HG02623 (cell line): ENCODE measurements around the gene CHPF.
A peak's percentile ranks its signal among the peaks of the same experiment; 100 is the strongest.

Source experiments
- ATAC-seq: cut with Tn5 transposase; IDR thresholded peaks from one replicate; pipeline ENCODE4 v1.9.1; 2021; ENCODE audit warnings: moderate library complexity; ENCODE audit not compliant: unreplicated experiment

CHPF gene

GRCh38 chr2:219543596-219544358, at the start of gene CHPF, which contains the start of gene TMEM198:
Gene CHPF (minus strand): TSS chr2:219543809. CDS start chr2:219543538, 271 bp downstream.
Gene TMEM198 (plus strand): TSS chr2:219544028. CDS start chr2:219544728, 700 bp downstream.
- ATAC-seq, result peak; percentile 73

GRCh38 chr2:219593154-219593553, 49.5 kb upstream of the CHPF start:
- no peak for ATAC-seq

GRCh38 chr2:219592736-219593135, 49.1 kb upstream of the CHPF start:
- ATAC-seq, result no peak

GRCh38 chr2:219591091-219591490, 47.5 kb upstream of the CHPF start:
- ATAC-seq, result no peak

- ATAC-seq, result no peak
These were observed 37.7 kb upstream of the CHPF start for GRCh38 chr2:219581346-219581745.

GRCh38 chr2:219578811-219579613, 35.4 kb upstream of the CHPF start:
- ATAC-seq, result no peak

- ATAC-seq, result no peak
These were observed 33.1 kb upstream of the CHPF start for GRCh38 chr2:219576505-219577388.

- ATAC-seq, result no peak
These were observed 32.2 kb upstream of the CHPF start for GRCh38 chr2:219575566-219576504.

- no peak for ATAC-seq
These were observed 31.1 kb upstream of the CHPF start for GRCh38 chr2:219574484-219575311.

GRCh38 chr2:219573166-219573565, 29.6 kb upstream of the CHPF start:
- no peak for ATAC-seq

GRCh38 chr2:219572237-219573001, 28.8 kb upstream of the CHPF start, which contains the start of gene INHA:
Gene INHA (plus strand): TSS chr2:219572310. CDS start chr2:219572375, 65 bp downstream.
- ATAC-seq, result no peak

GRCh38 chr2:219571311-219572236, 28.0 kb upstream of the CHPF start, which contains the start of gene OBSL1:
Gene OBSL1 (minus strand): TSS chr2:219571539. CDS start chr2:219571232, 307 bp downstream.
- no peak for ATAC-seq

GRCh38 chr2:219570924-219571310, 27.3 kb upstream of the CHPF start:
- ATAC-seq, result no peak

GRCh38 chr2:219570194-219570923, 26.8 kb upstream of the CHPF start:
- ATAC-seq, result no peak

- no peak for ATAC-seq
These were observed 26.0 kb upstream of the CHPF start for GRCh38 chr2:219569635-219570034.

GRCh38 chr2:219569041-219569440, 25.4 kb upstream of the CHPF start:
- ATAC-seq, result no peak
